GM12878 (cell line): ENCODE data around the gene B9D2. TPM values are rescaled to one million over a fixed set of nuclear protein-coding genes. Genes with fewer than 3 reads are reported as not detected.

Experiments
- ATAC-seq: fragments of 200-7000 bp; cut with Tn5 transposase; 3 replicates; pipeline ENCODE4 v1.9.1; 2020; ENCODE audit warnings: mild to moderate bottlenecking, moderate library complexity
- BruUV-seq: library from RNA; stranded (reverse); fragments of 400-500 nt; replicated peaks from 2 replicates; lab custom pipeline; 2021; lab: Mats Ljungman, UMichigan
- CTCF ChIA-PET: fragments of 300-600 bp; sonication (Branson Sonifier 250); formaldehyde crosslinking; extraction: SDS; loops from one replicate; lab custom pipeline; 2021; ENCODE audit warnings: inconsistent platforms; lab: Yijun Ruan, JAX
- POLR2A ChIA-PET: fragments of 350-600 bp; formaldehyde crosslinking; extraction: SDS; loops from one replicate; lab custom pipeline; 2021; ENCODE audit warnings: inconsistent platforms; lab: Charles Lee
- RAD21 ChIA-PET: fragments of 300-600 bp; sonication (Branson Sonifier 250); formaldehyde crosslinking; loops from one replicate; lab custom pipeline; 2023; ENCODE audit warnings: antibody characterized with exemption; ENCODE audit not compliant: unreplicated experiment; lab: Charles Lee
- SMC1A ChIA-PET: fragments of 300-600 bp; sonication (Branson Sonifier 250); formaldehyde crosslinking; loops from one replicate; lab custom pipeline; 2023; ENCODE audit not compliant: unreplicated experiment, uncharacterized antibody; lab: Charles Lee
- DNase-seq: peaks from one replicate; pipeline ENCODE4 v3.0.0-alpha.2; 2011; ENCODE audit warnings: low read depth, low spot score
- FAIRE-seq: peaks from 3 replicates; lab custom pipeline; 2011; peaks lifted over from hg19 to GRCh38; lab: Jason Lieb, UNC
- H2AFZ ChIP-seq: 2 replicates; pipeline ENCODE4 v1.6.0; 2011; ENCODE audit warnings: low read depth, low read length, control low read depth; ENCODE audit not compliant: control insufficient read depth
- H3K27ac ChIP-seq: 2 replicates; pipeline ENCODE4 v1.5.1; 2011; ENCODE audit warnings: control low read depth; ENCODE audit not compliant: control insufficient read depth, insufficient read depth
- H3K27me3 ChIP-seq, 2 experiments: replicated peaks in 1 of 2; 2 replicates each; pipeline versions ENCODE4 v1.6.0 to v1.6.1; 2011; ENCODE audit warnings: low read length in 1 of 2; ENCODE audit not compliant: control insufficient read depth in 2 of 2, insufficient read depth in 2 of 2
- H3K36me3 ChIP-seq, 2 experiments: 2 replicates each; pipeline ENCODE4 v1.5.1; 2011; ENCODE audit warnings: low read length in 1 of 2; ENCODE audit not compliant: control insufficient read depth in 2 of 2, insufficient read depth in 2 of 2
- H3K4me1 ChIP-seq: 2 replicates; pipeline ENCODE4 v1.6.1; 2011; ENCODE audit warnings: mild to moderate bottlenecking, low read length, moderate library complexity, mixed read lengths; ENCODE audit not compliant: control insufficient read depth, insufficient read depth
- H3K4me2 ChIP-seq: 2 replicates; pipeline ENCODE4 v1.6.0; 2011; ENCODE audit warnings: control low read depth; ENCODE audit not compliant: control insufficient read depth, insufficient read depth
- H3K4me3 ChIP-seq: fragments of 200-600 bp; sonication (generic); 2 replicates; pipeline ENCODE4 v1.5.1; 2016
- H3K79me2 ChIP-seq: 2 replicates; pipeline ENCODE4 v1.6.0; 2011; ENCODE audit warnings: low read length; ENCODE audit not compliant: control insufficient read depth, insufficient read depth
- H3K9ac ChIP-seq: 2 replicates; pipeline ENCODE4 v1.8.0; 2011; ENCODE audit warnings: low read length, control low read depth, mixed read lengths; ENCODE audit not compliant: control insufficient read depth, insufficient read depth
- H3K9me3 ChIP-seq: replicated peaks from 3 replicates; pipeline ENCODE4 v1.5.1; 2011; ENCODE audit warnings: mild to moderate bottlenecking, low read length; ENCODE audit not compliant: control insufficient read depth, insufficient read depth
- H4K20me1 ChIP-seq: 2 replicates; pipeline ENCODE4 v1.6.0; 2011; ENCODE audit not compliant: control insufficient read depth, insufficient read depth
- BHLHE40 ChIP-seq, 2 experiments: fragments of 450-650 bp in 1 of 2; IDR thresholded peaks; 2 replicates each; pipeline ENCODE4 v1.6.1; 2011 to 2017; ENCODE audit warnings: low read depth in 2 of 2, borderline replicate concordance in 1 of 2, improper control_type of control experiment in 1 of 2, low read length in 1 of 2, mild to moderate bottlenecking in 1 of 2
- CBX3 ChIP-seq: fragments of 200-600 bp; sonication (generic); IDR thresholded peaks from 2 replicates; pipeline ENCODE4 v1.6.1; 2016; ENCODE audit warnings: low read depth, borderline replicate concordance
- CREM ChIP-seq: IDR thresholded peaks from 2 replicates; pipeline ENCODE4 v1.6.1; 2014; ENCODE audit warnings: antibody characterized with exemption, low read depth
- DPF2 ChIP-seq: fragments of 450-650 bp; IDR thresholded peaks from 2 replicates; pipeline ENCODE4 v1.6.1; 2017; ENCODE audit warnings: mild to moderate bottlenecking
- E2F4 ChIP-seq: IDR thresholded peaks from 2 replicates; pipeline ENCODE4 v1.6.1; 2012; ENCODE audit warnings: low read depth, low read length, improper control_type of control experiment
- ESRRA ChIP-seq: IDR thresholded peaks from 2 replicates; pipeline ENCODE4 v1.6.1; 2012; ENCODE audit warnings: mild to moderate bottlenecking, low read length, improper control_type of control experiment
- ETV6 ChIP-seq, 2 experiments: fragments of 450-650 bp in 1 of 2; IDR thresholded peaks in 1 of 2; conservative IDR thresholded peaks in 1 of 2; 2 replicates each; pipeline ENCODE4 v1.6.1; 2014; ENCODE audit warnings: antibody characterized with exemption in 1 of 2, borderline replicate concordance in 1 of 2, low read depth in 1 of 2, mild to moderate bottlenecking in 1 of 2, moderate library complexity in 1 of 2
- GABPA ChIP-seq: IDR thresholded peaks from 2 replicates; pipeline ENCODE4 v1.6.1; 2014; ENCODE audit warnings: antibody characterized with exemption, low read depth, mild to moderate bottlenecking, inconsistent platforms
- HDAC2 ChIP-seq: fragments of 200-600 bp; sonication (generic); IDR thresholded peaks from 2 replicates; pipeline ENCODE4 v1.6.1; 2017
- MTA3 ChIP-seq: IDR thresholded peaks from 2 replicates; pipeline ENCODE4 v1.6.1; 2012; ENCODE audit warnings: low read length, inconsistent platforms, borderline replicate concordance
- MYB ChIP-seq: fragments of 150-350 bp; IDR thresholded peaks from 2 replicates; pipeline ENCODE4 v1.6.1; 2014; ENCODE audit warnings: mild to moderate bottlenecking, low read depth, low read length, borderline replicate concordance
- NFIC ChIP-seq: IDR thresholded peaks from 2 replicates; pipeline ENCODE4 v1.6.1; 2012; ENCODE audit warnings: low read depth, mild to moderate bottlenecking, inconsistent platforms, low read length, moderate library complexity
- NR2F1 ChIP-seq: fragments of 450-650 bp; conservative IDR thresholded peaks from 2 replicates; pipeline ENCODE4 v1.6.1; 2017; ENCODE audit warnings: mild to moderate bottlenecking
- SREBF1 ChIP-seq: IDR thresholded peaks from 2 replicates; pipeline ENCODE4 v1.6.1; 2012; ENCODE audit warnings: mild to moderate bottlenecking, low read length
- ZSCAN29 ChIP-seq: fragments of 450-650 bp; IDR thresholded peaks from 2 replicates; pipeline ENCODE4 v1.6.1; 2017; ENCODE audit warnings: mild to moderate bottlenecking, moderate library complexity
- ZZZ3 ChIP-seq: IDR thresholded peaks from 2 replicates; pipeline ENCODE4 v1.6.1; 2011; ENCODE audit warnings: low read depth; ENCODE audit not compliant: control insufficient read depth, insufficient read length
- WGBS: methylation state at CpG from one replicate; pipeline ENCODE4 v1.1.6; 2016; ENCODE audit warnings: low lambda C conversion rate; ENCODE audit not compliant: insufficient replicate concordance, insufficient coverage; ENCODE audit errors: missing lambda C conversion rate; 5-methylcytosine and 5-hydroxymethylcytosine counted together
- in situ Hi-C: fragments of 300-500 bp; cut with MboI; formaldehyde crosslinking; loops from 9 replicates; pipeline ENCODE4 v1.14.3; 2018; ENCODE audit warnings: mixed read lengths
- intact Hi-C: fragments of 100-400 bp; cut with micrococcal nuclease; formaldehyde crosslinking; loops from one replicate; pipeline ENCODE4 v1.14.2; 2022; ENCODE audit not compliant: unreplicated experiment
- polyA plus RNA-seq, 11 experiments: library from polyadenylated mRNA; depleted of rRNA in 4 of 11; unstranded in 6 of 11; stranded (reverse) in 5 of 11; fragments of >200 nt; fragmentation: Nextera tagmentation in 4 of 11; fragmentation: Illumina TruSeq in 1 of 11; extraction: Ambion mirVana in 4 of 11; extraction: Trizol in 1 of 11; gene quantifications; 1 replicate in 1 of 11; 2 replicates in 10 of 11; pipeline versions ENCODE4 v1.2.1 to v1.2.3, GENCODE V29; 2011 to 2016; ENCODE audit warnings: inconsistent platforms in 2 of 11, missing spikeins in 2 of 11, low read depth in 1 of 11
- total RNA-seq, 4 experiments: library from RNA; depleted of rRNA in 3 of 4; stranded (reverse); fragments of >200 nt in 3 of 4; fragmentation: Illumina TruSeq in 1 of 4; extraction: Trizol in 1 of 4; gene quantifications; 2 replicates each; pipeline versions ENCODE4 v1.2.1 to v1.2.3, GENCODE V29; 2013 to 2021

The B9D2 gene
- total and polyA plus RNA-seq, 10 of the 15 experiments (the other 5 are each of a cell fraction or from before 2014, with no cell fraction given): 2.4 to 12.4 (median 5.0) TPM

- TF ChIP-seq E2F4 (no peak), NFIC (no peak), ESRRA (no peak), ETV6 (conservative IDR thresholded peaks at IDR 0.05 in 1 of 2, IDR thresholded peaks at IDR 0.05 in 1 of 2; ENCODE audit: borderline replicate concordance in 1 of 2, low read depth in 1 of 2) (no peak), CBX3 (no peak), GABPA (no peak), CREM (no peak), HDAC2 (no peak), ZSCAN29 (no peak), BHLHE40 (IDR thresholded peaks at IDR 0.05; ENCODE audit: borderline replicate concordance in 1 of 2, low read depth in 2 of 2, low read length in 1 of 2) (no peak), MYB (no peak), MTA3 (no peak), DPF2 (no peak), SREBF1 (no peak), ZZZ3 (no peak), NR2F1 (no peak)
- Histone ChIP-seq H3K79me2 (peaks cover 44% of the 10 kb centered on the region), H3K36me3 (no peaks in the 10 kb centered on the region; a peak in 1 of 4 replicates), H3K9me3 (no peaks in the 10 kb centered on the region), H3K4me3 (no peak overlapping the region), H2AFZ (no peak overlapping the region), H3K27ac (no peak overlapping the region), H3K9ac (no peak overlapping the region), H3K4me2 (no peak overlapping the region; the same call in 1 of the 2 replicates), H3K4me1 (peaks cover 8% of the 10 kb centered on the region), H4K20me1 (no peaks in the 10 kb centered on the region), H3K27me3 (no peaks in the 10 kb centered on the region)
- no TSS peak for BruUV-seq
- CTCF ChIA-PET: interaction anchor here (0.9 to 1.4 kb wide), 3 partner anchors 9 to 41 kb away, joined by 3 read pairs; no protein-coding TSS in a partner anchor
- POLR2A ChIA-PET: interaction anchor here (0.6 to 1.4 kb wide), 2 partner anchors 9 to 35 kb away, joined by 4 to 6 read pairs; partner anchors contain the start of gene B9D2
- no peak for ATAC-seq
- in situ Hi-C loops: no loop called here
- intact Hi-C loops: loop anchor here (5.0 kb wide), 1 partner anchor 137 kb away; the partner anchor contains the start of gene HNRNPUL1
- FAIRE-seq: no peak
- RAD21 ChIA-PET: no interaction called here
- SMC1A ChIA-PET: interaction anchor here (1.2 kb wide), 1 partner anchor 32 kb away, joined by 4 read pairs; no protein-coding TSS in a partner anchor
- WGBS: 50% methylated on average over 2 of the region's 2 CpGs
- no peak for DNase-seq
Measured at GRCh38 chr19:41399525-41399924, 35.6 kb upstream of the B9D2 start.
